Measurements from ENCODE around the gene SPAG17. TPM values are rescaled to one million over a fixed set of nuclear protein-coding genes. Genes with fewer than 3 reads are reported as not detected.
A peak's percentile ranks its signal among the peaks of the same experiment; 100 is the strongest.

The SPAG17 gene
- total and polyA plus RNA-seq, 2 donors from 2014 or later, result 8.7 to 10.4 TPM

GRCh38 chr1:118097622-118098348, 87.2 kb downstream of the SPAG17 start:
- no peaks in the 10 kb centered on the region for H3K9me3 ChIP-seq (ENCODE audit: control insufficient read depth in 2 of 3, insufficient read depth in 1 of 3, low read length in 3 of 3)
- intact Hi-C loops (cut with DNase I), result no loop called here
- H3K27me3 ChIP-seq (ENCODE audit: control insufficient read depth, insufficient read depth, low read length), result no peaks in the 10 kb centered on the region
- no peak overlapping the region for H3K9ac ChIP-seq (ENCODE audit: low read length in 3 of 3)
- TF ChIP-seq CTCF (IDR thresholded peaks at IDR 0.05; ENCODE audit: borderline replicate concordance, extremely low read depth, insufficient read depth), result no peak
- no peak for DNase-seq
- H3K27ac ChIP-seq (ENCODE audit: low read depth in 2 of 2, low read length in 2 of 2), result no peak overlapping the region
- no peaks in the 10 kb centered on the region for H3K36me3 ChIP-seq (ENCODE audit: control insufficient read depth in 2 of 3, insufficient read depth in 3 of 3, low read length in 3 of 3)
- H3K4me3 ChIP-seq (ENCODE audit: low read length in 3 of 3), result no peak overlapping the region
- FAIRE-seq, result no peak
- no peaks in the 10 kb centered on the region for H3K4me1 ChIP-seq (ENCODE audit: control insufficient read depth in 2 of 3, insufficient read depth in 2 of 3, low read depth in 1 of 3, low read length in 3 of 3)

GRCh38 chr1:118093017-118093416, 92.0 kb downstream of the SPAG17 start:
- FAIRE-seq (peak; percentile 73), DNase-seq (no peak)
- Histone ChIP-seq H3K4me1 (ENCODE audit: control insufficient read depth in 2 of 3, insufficient read depth in 2 of 3, low read depth in 1 of 3, low read length in 3 of 3) (no peaks in the 10 kb centered on the region), H3K9ac (ENCODE audit: low read length in 3 of 3) (no peak overlapping the region), H3K27ac (ENCODE audit: low read depth in 2 of 2, low read length in 2 of 2) (no peak overlapping the region), H3K4me3 (ENCODE audit: low read length in 3 of 3) (no peak overlapping the region), H3K27me3 (ENCODE audit: control insufficient read depth, insufficient read depth, low read length) (no peaks in the 10 kb centered on the region), H3K36me3 (ENCODE audit: control insufficient read depth in 2 of 3, insufficient read depth in 3 of 3, low read length in 3 of 3) (no peaks in the 10 kb centered on the region), H3K9me3 (ENCODE audit: control insufficient read depth in 2 of 3, insufficient read depth in 1 of 3, low read length in 3 of 3) (no peaks in the 10 kb centered on the region)
- intact Hi-C loops (cut with DNase I), result no loop called here
- no peak for TF ChIP-seq CTCF (IDR thresholded peaks at IDR 0.05; ENCODE audit: borderline replicate concordance, extremely low read depth, insufficient read depth)

GRCh38 chr1:118090130-118090529, 94.9 kb downstream of the SPAG17 start:
- no peak for DNase-seq
- H3K27ac ChIP-seq (ENCODE audit: low read depth in 2 of 2, low read length in 2 of 2), result no peak overlapping the region
- no peak overlapping the region for H3K9ac ChIP-seq (ENCODE audit: low read length in 3 of 3)
- no peak for TF ChIP-seq CTCF (IDR thresholded peaks at IDR 0.05; ENCODE audit: borderline replicate concordance, extremely low read depth, insufficient read depth)
- no peaks in the 10 kb centered on the region for H3K36me3 ChIP-seq (ENCODE audit: control insufficient read depth in 2 of 3, insufficient read depth in 3 of 3, low read length in 3 of 3)
- no peaks in the 10 kb centered on the region for H3K9me3 ChIP-seq (ENCODE audit: control insufficient read depth in 2 of 3, insufficient read depth in 1 of 3, low read length in 3 of 3)
- no peaks in the 10 kb centered on the region for H3K27me3 ChIP-seq (ENCODE audit: control insufficient read depth, insufficient read depth, low read length)
- intact Hi-C loops (cut with DNase I), result no loop called here
- no peaks in the 10 kb centered on the region for H3K4me1 ChIP-seq (ENCODE audit: control insufficient read depth in 2 of 3, insufficient read depth in 2 of 3, low read depth in 1 of 3, low read length in 3 of 3)
- H3K4me3 ChIP-seq (ENCODE audit: low read length in 3 of 3), result no peak overlapping the region
- FAIRE-seq, result no peak

GRCh38 chr1:118085365-118085764, 99.7 kb downstream of the SPAG17 start:
- no peak for TF ChIP-seq CTCF (IDR thresholded peaks at IDR 0.05; ENCODE audit: borderline replicate concordance, extremely low read depth, insufficient read depth)
- intact Hi-C loops (cut with DNase I), result no loop called here

More at GRCh38 chr1:118085365-118085764, 99.7 kb downstream of the SPAG17 start:
- no peaks in the 10 kb centered on the region for H3K27me3 ChIP-seq (ENCODE audit: control insufficient read depth, insufficient read depth, low read length)
- H3K9ac ChIP-seq (ENCODE audit: low read length in 3 of 3), result no peak overlapping the region
- FAIRE-seq (no peak), DNase-seq (no peak)
- H3K4me3 ChIP-seq (ENCODE audit: low read length in 3 of 3), result no peak overlapping the region
- H3K36me3 ChIP-seq (ENCODE audit: control insufficient read depth in 2 of 3, insufficient read depth in 3 of 3, low read length in 3 of 3), result no peaks in the 10 kb centered on the region
- no peak overlapping the region for H3K27ac ChIP-seq (ENCODE audit: low read depth in 2 of 2, low read length in 2 of 2)
- H3K4me1 ChIP-seq (ENCODE audit: control insufficient read depth in 2 of 3, insufficient read depth in 2 of 3, low read depth in 1 of 3, low read length in 3 of 3), result no peaks in the 10 kb centered on the region
- no peaks in the 10 kb centered on the region for H3K9me3 ChIP-seq (ENCODE audit: control insufficient read depth in 2 of 3, insufficient read depth in 1 of 3, low read length in 3 of 3)

Measured in kidney (tissue), 14 donors.